Activated effector memory CD4-positive, alpha-beta T cell treated with anti-CD3 and anti-CD28 coated beads, Interleukin-2, amount 50 U/mL, for 16 hours (primary cell): ENCODE measurements around the gene AZGP1.
"Not testable (repeated sequence)": the region's sequence is repeated elsewhere in the genome, so short reads cannot be mapped to it uniquely, and the experiment has no call there.

Experiments
- DNase-seq: peaks from one replicate; pipeline ENCODE4 v3.0.0-alpha.2; 2020

The AZGP1 gene

DNA sequence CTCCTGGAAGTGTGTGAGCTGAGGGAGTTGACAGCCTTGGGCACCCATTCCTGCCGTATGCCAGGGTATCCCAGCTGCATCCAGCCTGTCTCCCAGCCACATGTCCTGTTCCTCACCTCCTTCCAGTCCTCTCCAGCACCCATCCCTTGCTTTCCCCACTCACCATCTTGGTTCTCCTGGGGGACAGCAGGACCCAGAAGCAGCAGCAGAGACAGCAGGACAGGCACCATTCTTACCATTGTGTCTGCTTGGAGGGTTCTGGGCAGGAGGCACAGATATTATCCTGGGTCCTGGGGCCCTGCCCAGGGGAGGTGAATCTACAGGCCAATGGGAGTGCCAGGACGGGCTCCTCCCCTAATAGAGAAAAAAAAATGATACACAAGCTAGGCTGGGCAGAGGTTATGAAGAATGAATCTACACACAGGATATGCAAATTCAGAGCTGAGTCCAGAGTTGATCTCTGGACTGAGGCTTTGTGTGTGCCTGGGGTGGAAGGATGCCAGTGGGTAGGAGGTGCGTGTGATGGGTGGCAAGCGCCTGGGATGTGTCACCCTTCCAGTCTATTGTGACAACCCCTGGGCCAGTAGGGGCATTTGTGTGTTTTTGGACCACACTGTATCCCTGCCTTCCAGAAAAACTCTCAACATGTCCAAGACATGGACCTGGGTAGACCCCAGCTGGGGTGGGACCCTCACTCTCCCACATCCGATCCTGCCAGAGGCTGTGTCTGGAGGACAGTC is at the start of gene AZGP1:
TSS of gene AZGP1 (minus strand) at position 250 of the 740 bp plus-strand sequence. CDS start at position 239, 11 bp downstream.
- DNase-seq = peak; percentile 27

GRCh38 chr7:100024020-100024619 is 48.3 kb upstream of the AZGP1 start:
- DNase-seq = no peak

DNA sequence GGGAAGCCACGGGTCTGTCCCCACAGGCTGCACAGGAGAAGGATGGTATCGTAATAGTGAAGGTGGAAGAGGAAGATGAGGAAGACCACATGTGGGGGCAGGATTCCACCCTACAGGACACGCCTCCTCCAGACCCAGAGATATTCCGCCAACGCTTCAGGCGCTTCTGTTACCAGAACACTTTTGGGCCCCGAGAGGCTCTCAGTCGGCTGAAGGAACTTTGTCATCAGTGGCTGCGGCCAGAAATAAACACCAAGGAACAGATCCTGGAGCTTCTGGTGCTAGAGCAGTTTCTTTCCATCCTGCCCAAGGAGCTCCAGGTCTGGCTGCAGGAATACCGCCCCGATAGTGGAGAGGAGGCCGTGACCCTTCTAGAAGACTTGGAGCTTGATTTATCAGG is 47.7 kb upstream of the AZGP1 start:
- no peak for DNase-seq

DNA sequence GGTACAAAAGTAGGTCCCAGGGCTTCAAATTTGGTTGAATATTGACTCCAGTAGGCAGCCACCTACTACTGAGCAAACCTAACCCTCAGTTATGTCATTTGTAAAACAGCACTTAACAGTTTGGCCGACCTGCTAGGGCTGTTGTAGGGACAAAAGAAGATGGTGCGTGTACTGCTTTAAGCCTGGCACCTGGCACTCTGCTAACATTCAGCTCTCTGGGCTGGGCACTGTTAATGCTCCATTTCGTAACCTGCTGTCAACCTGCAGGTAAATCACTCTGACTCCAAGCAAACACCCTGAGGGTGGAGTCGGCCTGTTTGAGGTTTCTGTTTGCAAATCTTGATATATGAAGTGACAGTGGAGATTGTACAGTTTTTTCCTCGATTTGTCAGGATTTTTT is 46.8 kb upstream of the AZGP1 start:
- no peak for DNase-seq

DNA sequence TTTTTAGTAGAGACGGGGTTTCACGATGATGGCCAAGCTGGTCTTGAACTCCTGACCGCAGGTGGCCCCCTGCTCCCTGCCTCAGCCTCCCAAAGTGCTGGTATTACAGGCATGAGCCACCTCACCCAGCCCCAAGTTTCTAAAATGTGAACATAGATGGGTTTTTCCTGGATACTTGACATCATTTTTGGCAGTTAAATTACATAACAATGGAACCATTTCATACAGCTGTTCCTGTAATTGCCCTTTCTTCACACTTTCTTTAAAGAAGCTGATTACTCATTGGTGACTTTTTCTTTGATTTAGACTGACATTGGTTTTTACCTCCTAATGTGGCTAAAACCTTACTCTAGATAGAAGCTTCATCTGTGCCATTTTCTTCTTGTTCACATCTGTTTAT is 45.5 kb upstream of the AZGP1 start:
- DNase-seq = no peak

DNA sequence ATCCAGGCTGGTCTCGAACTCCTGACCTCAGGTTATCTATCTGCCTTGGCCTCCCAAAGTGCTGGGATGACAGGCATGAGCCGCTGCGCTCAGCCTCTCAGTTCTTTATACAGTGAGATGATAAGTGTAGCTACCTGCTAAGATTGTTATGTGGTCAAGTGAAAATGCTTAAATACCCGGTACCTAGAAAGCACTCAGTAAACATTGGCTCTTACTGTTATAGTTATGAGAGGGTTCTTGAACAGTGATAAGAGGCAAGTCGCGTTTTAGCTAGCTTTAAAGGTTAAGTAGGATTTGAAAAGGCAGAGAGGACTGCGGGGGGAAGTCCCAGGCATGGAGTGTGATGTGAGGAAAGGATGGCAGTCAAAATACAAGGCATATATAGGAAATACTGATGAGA is 44.1 kb upstream of the AZGP1 start:
- DNase-seq = no peak

- no peak for DNase-seq
Measured at GRCh38 chr7:100017875-100018274, 42.0 kb upstream of the AZGP1 start.

DNA sequence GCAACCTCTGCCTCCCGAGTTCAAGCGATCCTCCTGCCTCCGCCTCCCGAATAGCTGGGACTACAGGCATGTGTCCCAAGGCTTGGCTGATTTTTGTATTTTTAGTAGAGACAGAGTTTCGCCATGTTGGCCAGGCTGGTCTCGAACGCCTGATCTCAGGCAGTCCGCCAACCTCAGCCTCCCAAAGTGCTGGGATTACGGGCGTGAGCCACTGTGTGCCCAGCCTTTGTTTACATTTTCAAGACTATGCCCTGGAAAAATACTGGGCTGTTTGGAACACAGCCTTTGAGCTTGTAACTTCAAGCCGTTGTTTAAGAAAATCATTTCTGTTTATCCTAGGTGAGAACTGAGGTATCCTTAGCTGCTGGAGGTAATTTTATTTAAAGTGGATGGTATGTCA is 41.5 kb upstream of the AZGP1 start:
- DNase-seq = no peak

GRCh38 chr7:100016215-100016901 is 40.5 kb upstream of the AZGP1 start:
- no peak for DNase-seq

- DNase-seq = peak; percentile 94
Measured at GRCh38 chr7:100015232-100016214, 39.7 kb upstream of the AZGP1 start, which contains the start of gene ZKSCAN1. Gene ZKSCAN1 (plus strand): TSS chr7:100015596. CDS start chr7:100023507, 7,911 bp downstream.

- no peak for DNase-seq
Measured at GRCh38 chr7:100013328-100013676, 37.5 kb upstream of the AZGP1 start.

- DNase-seq = not testable (repeated sequence)
Measured at GRCh38 chr7:100012385-100013327, 36.8 kb upstream of the AZGP1 start.

- no peak for DNase-seq
Measured at GRCh38 chr7:100011516-100011915, 35.7 kb upstream of the AZGP1 start.

DNA sequence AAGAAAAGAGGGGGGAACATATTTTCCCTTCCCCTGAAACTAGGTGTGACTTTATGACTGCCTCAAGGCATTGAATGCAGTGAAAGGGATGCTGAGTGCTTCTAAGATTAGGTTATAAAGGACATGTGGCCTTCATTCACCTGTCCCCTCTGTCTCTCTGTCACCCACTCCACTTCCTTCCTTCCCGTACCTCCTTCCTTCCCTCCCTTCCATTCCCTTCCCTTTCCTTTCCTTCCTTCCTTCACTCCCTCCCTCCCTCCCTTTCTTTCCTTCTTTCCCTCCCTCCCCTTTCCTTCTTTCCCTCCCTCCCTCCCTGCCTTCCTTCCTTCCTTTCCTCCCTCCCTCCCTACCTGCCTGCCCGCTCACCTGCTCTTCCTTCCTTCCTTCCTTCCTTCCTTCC is 35.1 kb upstream of the AZGP1 start:
- no peak for DNase-seq

DNA sequence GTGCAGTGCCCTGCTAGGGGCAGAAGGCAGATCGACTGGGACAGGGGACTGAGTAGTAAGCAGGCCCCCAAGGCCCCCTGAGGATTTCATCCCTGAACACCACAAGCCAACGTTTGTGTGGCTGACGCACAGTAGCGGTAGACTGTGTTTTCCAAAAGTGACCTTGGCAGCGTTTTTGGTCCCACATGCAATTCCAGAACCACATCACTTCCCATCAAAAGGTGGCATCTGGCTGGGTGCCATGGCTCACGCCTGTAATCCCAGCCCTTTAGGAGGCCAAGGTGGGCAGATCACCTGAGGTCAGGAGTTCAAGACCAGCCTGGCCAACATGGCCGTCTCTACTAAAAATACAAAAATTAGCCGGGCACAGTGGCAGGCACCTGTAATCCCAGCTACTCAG is 34.1 kb upstream of the AZGP1 start:
- DNase-seq = not testable (repeated sequence)

DNA sequence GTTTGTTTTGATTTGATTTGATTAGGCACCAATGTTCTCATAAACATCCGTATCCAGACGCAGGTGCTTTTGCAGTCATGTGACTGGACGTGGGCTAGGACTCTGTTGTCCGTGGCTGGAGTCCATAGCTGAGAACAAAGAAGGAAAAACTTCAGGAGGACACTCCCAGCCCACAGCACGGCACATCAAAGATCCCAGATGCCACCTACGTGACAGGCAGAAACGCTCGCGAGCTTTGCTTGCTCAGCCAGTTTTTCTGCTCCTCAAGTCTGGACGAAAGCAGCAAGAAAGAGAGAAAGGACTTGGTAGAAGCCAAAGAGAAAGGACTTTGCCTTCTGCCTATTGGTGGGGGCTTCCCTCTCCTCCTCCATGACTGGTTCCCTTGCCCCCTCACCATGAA is 32.7 kb upstream of the AZGP1 start:
- DNase-seq = no peak

- no peak for DNase-seq
Measured at GRCh38 chr7:100007887-100008286, 32.1 kb upstream of the AZGP1 start.

DNA sequence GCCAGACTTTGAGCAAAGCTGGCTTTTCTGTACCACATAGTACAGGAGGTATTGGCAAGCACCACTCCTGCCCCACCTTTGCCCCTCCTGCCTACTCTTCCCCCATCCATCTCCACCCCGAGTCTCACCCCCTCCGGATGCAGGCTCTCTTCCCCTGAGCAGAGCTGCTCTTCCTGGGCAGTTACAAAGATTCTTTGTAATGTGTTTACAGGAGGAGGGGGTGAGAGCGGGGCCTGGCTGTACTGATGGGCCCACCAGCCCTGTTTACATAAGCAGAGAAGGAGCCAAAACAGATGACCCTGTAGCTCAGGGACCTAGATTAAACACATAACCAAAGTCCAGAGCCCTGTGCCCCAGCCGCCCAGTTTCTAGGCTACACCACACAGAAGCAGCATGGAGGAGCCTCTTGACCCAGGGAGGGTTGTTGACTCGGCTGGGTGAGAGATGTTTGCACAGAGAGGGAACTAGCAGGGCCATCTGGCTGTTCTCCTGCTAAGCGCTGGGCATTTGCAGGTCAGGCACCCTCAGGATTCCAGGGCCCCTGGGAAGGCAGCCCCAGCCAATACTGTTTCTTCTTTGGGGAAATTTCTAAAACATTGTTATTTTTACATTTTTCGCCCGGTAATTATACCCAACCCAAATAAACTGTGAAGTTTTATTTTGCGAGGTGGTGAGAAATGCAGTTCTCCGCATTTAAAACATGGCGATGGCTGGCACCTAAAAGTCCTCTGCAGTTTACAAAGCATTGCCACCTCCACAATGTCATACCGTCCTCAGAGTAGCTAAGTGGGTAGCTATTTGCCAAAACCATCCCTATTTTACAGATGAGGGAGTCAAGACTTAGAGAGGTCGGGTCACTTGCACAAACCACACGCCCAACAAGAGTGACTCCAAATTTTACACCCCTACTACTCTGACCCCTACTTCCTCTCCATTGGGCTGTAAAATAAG is 28.2 kb upstream of the AZGP1 start:
- DNase-seq = no peak

DNA sequence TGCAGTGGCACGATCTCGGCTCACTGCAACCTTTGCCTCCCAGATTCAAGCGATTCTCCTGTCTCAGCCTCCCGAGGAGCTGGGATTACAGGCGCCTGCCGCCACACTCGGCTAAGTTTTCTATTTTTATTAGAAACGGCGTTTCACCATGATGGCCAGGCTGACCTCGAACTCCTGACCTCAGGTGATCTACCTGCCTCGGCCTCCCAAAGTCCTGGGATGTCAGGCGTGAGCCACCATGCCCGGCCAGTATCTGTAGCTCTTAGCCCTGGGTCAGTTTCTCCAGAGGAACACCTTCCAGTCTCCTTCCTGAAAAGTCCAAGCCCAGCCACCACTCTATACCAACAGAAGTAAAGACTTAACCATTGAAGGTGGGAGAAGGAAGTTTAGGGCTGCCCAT is 24.4 kb upstream of the AZGP1 start:
- DNase-seq = no peak

- peak; percentile 86 for DNase-seq
Measured at GRCh38 chr7:99997545-99998137, 21.8 kb upstream of the AZGP1 start.
